ENCODE measurements around the gene SARDH. TPM values are rescaled to one million over a fixed set of nuclear protein-coding genes. Genes with fewer than 3 reads are reported as not detected.

The SARDH gene, protein sequence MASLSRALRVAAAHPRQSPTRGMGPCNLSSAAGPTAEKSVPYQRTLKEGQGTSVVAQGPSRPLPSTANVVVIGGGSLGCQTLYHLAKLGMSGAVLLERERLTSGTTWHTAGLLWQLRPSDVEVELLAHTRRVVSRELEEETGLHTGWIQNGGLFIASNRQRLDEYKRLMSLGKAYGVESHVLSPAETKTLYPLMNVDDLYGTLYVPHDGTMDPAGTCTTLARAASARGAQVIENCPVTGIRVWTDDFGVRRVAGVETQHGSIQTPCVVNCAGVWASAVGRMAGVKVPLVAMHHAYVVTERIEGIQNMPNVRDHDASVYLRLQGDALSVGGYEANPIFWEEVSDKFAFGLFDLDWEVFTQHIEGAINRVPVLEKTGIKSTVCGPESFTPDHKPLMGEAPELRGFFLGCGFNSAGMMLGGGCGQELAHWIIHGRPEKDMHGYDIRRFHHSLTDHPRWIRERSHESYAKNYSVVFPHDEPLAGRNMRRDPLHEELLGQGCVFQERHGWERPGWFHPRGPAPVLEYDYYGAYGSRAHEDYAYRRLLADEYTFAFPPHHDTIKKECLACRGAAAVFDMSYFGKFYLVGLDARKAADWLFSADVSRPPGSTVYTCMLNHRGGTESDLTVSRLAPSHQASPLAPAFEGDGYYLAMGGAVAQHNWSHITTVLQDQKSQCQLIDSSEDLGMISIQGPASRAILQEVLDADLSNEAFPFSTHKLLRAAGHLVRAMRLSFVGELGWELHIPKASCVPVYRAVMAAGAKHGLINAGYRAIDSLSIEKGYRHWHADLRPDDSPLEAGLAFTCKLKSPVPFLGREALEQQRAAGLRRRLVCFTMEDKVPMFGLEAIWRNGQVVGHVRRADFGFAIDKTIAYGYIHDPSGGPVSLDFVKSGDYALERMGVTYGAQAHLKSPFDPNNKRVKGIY
- 10 to 100 TPM in 2 of 5 donors, 1 to 10 TPM in 3; 8.4 to 13.4 (median 9.8) TPM for polyA plus RNA-seq (ENCODE audit: insufficient read depth in 1 of 5, insufficient read length in 5 of 5, low replicate concordance in 1 of 5)
- long read RNA-seq, donor 1, partial matches to known transcripts: 0 of 3 reads
- long read RNA-seq, donor 1, other reads (novel, unspliced or antisense): 0 of 3 reads
- long read RNA-seq, donor 2, partial matches to known transcripts: 0 of 2 reads
- long read RNA-seq, donor 2, other reads (novel, unspliced or antisense): 0 of 2 reads
- long read RNA-seq, donor 3, partial matches to known transcripts: 0 of 2 reads
- long read RNA-seq, donor 3, other reads (novel, unspliced or antisense): 0 of 2 reads
- long read RNA-seq, donor 4, partial matches to known transcripts: 0 of 1 reads
- long read RNA-seq, donor 4, other reads (novel, unspliced or antisense): 0 of 1 reads
- long read RNA-seq, donor 5, partial matches to known transcripts: 0 of 1 reads
- long read RNA-seq, donor 5, other reads (novel, unspliced or antisense): 0 of 1 reads
- long read RNA-seq, donor 6, partial matches to known transcripts: 0 of 1 reads
- long read RNA-seq, donor 6, other reads (novel, unspliced or antisense): 0 of 1 reads
- long read RNA-seq, donor 7, partial matches to known transcripts: 0 of 2 reads
- long read RNA-seq, donor 7, other reads (novel, unspliced or antisense): 0 of 2 reads
- long read RNA-seq, donor 8, partial matches to known transcripts: 0 of 3 reads
- long read RNA-seq, donor 8, other reads (novel, unspliced or antisense): 0 of 3 reads

DNA sequence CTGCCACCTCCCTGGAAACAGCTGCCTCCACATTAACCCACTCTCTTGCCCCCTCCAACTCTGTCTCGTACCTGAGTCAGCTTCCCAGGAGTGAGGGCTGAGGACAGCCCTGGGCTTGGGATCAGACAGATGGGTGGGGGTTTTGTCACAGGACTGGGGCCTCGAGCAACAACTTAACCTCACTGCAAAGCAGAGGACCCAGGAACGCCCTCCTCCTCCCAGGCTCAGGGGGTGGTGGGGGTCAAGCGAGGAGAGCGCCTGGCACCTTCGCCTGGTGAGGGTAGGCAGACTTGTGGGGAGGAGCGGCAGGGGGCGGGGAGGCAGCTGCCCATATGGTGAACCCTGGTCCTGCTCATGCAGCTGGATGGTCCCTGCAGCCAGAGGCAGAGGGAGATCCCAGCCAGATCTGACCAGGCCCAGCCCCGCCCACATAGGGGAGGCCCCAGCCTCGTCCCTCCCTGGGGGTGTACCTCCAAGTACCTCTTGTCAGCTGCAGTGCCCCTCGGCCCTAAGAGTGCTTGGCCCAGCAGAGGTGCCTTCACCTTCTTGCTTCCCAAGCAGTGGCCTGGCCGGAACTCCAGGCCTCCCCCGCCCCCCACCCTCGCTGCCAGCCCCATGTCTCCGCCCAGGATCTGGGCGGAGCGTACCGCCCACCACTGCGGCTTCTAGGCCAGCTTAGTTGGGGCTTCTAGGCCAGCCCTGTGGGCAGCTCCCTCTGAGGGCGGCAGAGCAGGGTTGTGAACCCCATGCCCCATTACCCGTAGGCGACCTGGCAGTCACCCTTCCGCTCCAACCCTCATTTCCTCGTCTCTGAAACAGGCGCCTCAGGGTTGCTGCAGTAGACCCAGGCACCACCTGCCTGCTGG, at the start of gene SARDH:
Gene SARDH, minus strand, starts transcription at position 579 of the 866 bp plus-strand sequence. CDS start 4,179 bp downstream, outside the sequence.
- DNase-seq: peak; percentile 55 to 65

DNA sequence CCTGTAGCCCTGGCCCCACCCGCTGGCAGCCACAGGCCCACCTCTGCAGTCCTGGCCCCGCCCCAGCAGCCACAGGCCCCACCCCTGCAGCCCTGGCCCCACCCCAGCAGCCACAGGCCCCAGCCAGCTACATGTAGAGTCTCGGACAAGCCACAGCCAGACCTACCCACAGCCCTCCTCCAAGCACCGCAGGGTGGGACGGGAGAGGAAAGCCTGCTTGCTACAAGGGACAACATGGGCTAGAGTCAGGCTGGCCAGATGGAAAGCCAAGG, 49.5 kb upstream of the SARDH start:
- DNase-seq: no peak

DNA sequence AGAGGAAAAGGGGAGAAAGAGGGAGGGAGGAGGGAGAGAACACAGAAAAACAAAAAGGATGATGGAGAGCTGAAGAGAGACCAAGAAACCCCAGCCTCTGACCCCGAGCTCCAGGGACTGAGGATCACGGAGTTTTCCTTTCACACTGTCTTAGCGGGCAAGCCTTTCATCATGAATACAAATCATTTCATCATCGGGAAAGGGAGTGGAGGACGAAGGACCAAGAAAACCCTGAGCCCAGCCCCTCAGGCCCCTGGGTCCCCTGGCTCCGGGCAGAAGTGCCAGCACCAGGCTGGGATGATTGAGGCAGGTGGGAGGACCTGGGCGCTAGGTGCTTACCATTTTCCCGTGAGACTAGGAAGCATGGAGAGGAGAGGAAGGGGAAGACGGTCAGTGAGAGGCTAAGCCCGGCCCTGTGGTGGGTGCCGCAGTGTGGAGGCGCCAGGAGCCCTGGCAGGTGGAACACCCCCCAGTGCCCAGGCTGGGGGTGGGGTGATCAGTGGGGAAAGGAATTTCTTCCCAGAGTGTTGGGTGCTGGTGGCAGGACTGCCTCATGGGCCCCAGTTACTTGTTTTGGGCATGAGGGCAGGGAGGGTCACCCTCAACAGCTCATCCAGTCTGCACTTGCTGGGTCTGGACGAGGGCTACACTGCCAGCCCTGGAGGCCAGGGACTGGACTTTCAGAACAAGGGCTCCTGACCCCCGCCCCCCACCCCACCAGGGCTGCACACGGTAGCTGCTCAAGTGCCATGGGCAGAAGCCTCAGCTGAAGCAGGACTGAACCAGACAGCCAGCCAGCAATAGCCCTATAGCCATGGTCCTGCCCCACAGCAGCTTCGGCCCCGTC, 49.0 kb upstream of the SARDH start:
- DNase-seq: no peak

DNA sequence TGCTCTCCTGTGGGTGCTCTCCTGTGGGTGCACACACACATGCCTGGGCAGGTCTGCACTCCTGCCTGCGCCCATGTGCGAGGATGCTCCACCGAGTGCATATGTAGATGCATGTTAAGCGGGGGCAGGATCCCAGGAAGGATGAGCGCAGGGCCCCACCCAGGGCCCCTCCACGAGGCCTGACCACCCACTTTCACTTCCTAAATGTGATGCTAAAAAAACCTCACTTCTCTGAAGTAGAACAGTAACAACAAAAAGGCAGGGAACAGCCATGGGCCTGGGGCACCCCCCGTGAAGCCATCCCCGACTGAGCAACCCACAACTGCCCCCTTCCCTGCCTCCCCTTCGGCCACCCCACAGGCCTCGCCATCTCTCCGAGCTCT, 48.2 kb upstream of the SARDH start:
- no peak for DNase-seq

DNA sequence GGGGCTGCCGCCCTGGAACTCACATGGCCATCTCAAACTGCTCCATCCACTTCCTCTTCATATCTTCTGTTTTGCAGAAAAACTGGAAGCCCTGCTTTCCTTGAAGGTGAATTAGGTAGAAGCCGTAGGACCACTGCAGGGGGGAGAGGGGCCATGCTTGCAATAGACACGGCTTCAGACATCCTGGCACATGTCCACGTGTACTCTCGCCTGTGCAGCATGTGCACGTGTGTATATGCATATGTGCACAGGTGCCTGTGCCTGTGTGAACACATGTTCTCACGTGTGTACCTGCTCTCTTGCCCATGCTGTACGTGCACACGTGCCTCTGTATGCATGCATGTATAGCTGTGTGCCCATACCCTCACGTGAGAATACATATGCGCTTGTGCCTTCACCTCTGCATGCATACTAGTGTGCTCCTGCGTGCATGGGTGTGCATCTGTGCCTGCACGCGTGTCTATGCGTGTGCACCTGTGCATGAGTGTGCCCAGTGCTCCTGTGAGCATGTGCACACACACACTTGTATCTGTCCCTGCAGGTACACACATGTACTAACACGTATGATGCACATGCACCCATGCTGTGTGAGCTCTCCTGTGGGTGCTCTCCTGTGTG, 47.7 kb upstream of the SARDH start:
- no peak for DNase-seq

DNA sequence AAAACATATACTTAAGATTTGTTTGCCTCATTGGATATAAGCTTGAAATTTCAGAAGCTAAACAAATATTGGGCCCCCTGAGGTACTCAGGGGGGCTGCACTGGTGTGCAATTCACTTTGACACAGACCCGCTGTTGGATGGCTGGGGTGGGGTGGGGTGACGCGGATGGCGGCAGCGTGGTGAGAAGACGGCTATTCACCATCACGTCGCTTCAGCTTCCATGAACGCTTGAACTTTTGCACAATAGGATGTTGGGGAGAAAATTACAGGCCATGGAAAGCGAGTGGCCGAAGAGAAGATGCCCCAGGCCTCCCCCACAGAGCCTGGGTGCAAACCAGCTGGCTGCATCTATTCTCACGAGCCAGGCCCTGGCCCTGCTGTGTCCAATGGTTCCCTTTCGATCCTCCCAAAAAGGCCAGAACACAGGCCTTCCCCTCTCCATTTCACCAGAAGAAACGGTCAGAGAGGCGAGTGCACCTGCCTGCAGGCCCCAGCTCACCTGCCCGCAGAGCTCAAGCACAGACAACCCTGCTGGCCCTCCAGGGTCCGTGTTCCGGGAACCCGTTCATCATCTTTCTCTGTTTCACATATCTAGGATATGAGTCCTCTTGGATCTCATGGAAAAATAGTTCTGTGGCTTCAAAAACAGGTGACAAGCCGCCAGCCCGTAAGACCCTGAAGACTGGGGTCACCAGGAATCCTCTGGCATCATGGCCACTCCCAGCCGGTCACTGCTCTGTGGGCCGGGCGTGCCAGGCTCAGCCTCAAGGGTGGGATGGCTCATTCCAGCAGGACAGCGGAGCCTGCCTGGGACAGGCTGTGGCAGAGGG, 46.8 kb upstream of the SARDH start:
- DNase-seq: no peak

DNA sequence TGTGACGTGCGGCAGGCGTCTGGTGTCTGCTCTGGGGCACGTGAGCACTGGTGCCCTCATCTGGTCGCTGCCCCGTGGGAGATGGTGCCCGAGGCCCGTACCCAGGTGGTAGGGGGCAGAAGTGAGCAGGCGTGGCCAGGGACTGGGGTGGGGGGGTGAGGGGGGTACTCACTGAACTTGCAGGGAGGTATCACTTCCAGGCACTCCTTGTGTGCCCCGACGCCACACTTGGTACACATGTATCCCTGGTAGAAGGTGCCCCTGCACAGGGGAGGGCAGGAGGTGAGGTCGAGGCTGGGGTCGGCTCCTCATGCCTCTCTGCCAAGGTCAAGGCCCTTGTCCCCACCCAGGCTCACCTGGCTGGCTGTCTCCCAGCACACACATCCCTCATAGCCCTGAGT, 45.2 kb upstream of the SARDH start:
- no peak for DNase-seq

DNA sequence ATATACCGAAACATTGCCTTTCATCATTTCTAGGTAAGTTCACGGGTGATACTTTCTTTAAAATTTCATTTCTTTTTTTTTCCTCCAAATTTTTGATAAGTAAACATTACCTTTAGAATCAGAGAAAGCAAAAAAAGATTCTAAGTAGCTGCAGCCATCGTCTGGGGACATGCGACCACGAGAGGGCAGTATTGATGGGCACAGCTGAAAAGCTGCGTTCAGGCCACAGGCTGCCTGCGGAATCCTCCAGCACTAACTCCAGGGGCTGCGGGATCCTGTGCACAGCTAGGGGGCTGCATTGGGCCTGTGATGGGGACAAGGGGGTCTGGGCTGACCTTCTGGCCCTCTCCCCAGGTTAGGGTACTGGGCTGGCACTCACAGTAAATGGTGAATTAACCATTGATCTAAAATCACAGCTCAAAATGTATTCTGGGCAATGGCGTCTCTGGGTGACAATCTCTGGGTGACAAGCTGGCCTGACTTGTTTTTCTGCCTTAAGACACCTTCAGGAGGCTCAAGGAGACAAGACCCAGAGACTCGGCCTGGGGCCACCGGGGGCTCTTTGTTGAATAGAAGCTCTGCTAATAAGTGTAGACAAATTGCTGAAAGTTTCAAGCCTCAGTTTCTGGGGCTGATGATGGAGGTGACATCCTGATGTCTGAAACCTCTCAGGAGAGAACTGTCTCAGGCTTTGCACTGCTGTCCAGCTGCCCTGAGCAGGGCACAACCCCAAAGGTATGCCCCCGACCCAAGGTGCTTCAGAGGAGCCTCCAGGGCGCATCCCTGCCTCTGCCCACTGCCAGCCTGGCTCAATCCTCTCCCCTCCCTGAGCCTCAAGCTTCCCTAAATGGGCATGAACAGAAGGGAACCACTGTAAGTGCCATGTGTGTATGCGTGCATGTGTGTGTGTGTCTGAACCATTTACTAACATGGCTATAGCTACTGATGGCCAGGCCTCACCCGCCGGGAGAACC, 44.3 kb upstream of the SARDH start:
- DNase-seq: peak; percentile 52 to 70

DNA sequence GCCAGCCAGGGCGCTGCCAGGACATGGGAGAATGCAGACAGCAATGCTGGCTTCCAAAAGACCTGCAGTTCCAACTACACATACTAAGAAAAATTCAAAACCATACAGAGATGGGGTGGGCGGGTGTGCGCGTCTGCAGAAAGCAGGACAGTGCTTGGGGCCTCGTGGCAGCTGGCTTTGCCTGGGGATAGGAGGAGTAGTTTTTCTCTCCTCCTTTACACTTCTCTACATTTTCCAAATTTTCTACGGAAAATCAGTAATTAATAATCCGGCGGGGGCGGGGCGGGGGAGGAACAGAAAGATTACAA, 43.6 kb upstream of the SARDH start:
- no peak for DNase-seq

DNA sequence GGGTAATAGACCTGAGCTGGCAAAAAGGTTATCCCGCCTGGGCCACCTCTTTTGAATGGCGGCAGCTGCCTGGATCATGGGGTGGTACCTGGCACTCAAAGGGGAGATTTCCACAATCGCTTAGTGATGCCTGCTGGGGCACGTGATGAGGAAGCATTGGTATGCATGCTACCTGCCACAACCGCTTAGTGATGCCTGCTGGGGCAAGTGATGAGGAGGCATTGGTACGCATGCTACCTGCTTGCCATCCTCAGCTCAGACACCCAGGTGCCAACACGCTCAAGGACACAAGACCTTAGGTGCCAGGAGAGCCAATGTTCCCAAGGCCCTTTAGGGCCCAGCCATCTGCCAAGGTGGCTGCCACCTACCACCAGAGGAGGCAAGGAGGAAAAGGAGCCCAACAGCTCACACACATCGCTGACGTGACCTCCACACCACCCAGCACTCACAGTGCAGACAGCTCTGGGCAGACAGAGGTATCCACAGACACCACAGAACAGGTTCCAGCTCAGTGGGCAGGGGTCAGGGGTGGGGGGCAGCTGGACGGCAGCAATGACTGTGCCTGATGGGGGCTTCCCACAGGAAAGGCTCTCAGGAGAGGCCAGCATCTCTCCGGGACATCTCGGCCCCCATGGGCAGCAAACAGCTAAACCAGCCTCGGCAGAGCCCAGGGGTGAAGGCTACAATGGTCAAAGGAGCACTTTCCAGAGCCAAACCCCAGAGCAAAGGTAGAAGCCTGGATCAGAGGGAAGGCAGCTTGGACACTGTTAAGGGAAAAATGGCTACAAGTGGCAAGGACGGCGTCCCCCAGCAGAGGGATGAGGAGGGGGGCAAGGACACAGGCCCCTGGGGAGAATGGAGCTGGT, 43.0 kb upstream of the SARDH start:
- no peak for DNase-seq

DNA sequence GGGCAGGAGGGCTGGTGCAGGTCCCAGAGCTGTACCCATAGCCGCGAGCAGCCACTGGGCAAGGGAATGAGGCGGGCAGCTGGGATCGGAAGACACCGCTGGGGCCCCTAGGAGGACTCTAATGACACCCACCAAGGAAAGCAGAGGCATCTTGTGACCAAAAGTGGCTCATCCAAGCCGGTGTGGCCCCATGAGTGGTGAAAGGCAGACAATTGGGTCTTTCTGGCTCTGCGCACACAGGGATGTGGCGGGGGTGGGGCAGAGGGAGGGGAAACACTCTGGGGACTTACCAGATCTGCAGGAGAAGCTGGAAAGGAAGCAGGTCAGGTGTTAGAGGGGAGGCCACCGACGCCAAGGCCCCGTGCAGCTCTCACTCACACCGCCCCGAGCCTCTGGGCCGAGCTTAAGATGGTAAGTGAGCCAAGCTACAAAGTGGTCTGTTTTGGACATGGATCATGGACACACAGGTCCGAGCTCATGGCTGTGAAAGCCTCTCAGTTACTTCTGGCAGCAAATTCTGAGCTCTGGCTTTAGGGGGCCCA, 42.3 kb upstream of the SARDH start:
- no peak for DNase-seq

DNA sequence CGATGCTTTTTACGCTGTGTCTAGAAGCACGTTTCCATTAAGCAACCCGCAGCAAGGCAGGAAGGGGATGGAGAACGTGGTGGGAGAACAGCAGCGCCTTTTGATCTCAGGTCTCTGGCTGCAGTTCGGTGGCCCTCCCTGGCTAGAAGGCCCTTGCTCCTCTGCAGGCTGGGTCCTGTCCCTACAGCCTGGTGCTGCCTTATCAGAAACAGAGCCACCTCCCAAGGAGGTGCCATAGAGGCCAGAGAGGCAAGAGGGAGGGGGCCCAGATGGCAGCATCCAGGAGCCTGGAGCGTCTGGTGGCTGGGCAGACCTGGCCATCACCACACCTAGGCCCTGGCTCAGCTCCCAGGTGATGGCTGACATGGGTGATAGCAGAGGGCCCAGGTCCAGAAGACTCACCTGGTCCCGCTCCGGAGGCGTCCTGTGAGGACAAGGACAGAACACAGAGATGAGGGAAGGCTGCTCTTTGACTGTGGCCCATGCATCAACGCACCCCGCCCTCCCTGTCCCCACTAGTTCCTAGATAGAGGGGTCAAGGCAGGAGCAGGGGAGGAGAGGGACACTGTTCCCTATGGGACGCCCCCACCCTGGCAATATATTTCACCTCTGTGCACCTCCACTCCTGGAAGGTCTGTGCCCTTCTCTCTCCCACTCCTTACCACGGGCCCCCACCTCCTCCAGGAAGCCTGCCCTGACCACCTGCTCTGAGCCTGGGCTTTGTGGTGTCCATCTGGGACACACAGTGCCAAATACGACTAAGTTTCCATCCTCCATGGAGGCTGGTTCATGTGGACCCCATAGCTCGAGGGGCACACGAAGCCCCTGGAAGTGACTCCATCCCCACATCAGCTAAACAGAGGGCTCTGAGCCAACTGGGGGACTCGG, 41.6 kb upstream of the SARDH start:
- DNase-seq: no peak

DNA sequence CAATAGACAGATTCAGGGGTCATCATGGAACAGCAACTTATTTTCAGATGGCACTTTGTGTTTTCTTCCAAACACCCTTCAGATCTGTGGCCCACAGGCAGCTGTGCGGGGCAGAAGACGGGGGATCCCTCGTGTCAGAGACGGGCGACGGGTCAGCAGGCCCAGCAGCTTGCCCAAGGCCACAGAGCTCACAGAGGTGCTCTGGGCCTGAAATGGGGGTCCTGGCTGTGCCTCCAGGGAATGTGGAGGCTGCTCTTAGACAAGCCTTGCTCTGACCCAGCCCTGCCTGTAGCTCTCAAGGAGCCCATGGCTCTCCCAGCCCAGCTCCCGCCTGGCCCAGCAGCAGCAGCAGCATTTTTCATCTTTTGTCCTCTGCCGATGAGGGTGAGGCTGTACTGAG, 40.9 kb upstream of the SARDH start:
- DNase-seq: no peak

DNA sequence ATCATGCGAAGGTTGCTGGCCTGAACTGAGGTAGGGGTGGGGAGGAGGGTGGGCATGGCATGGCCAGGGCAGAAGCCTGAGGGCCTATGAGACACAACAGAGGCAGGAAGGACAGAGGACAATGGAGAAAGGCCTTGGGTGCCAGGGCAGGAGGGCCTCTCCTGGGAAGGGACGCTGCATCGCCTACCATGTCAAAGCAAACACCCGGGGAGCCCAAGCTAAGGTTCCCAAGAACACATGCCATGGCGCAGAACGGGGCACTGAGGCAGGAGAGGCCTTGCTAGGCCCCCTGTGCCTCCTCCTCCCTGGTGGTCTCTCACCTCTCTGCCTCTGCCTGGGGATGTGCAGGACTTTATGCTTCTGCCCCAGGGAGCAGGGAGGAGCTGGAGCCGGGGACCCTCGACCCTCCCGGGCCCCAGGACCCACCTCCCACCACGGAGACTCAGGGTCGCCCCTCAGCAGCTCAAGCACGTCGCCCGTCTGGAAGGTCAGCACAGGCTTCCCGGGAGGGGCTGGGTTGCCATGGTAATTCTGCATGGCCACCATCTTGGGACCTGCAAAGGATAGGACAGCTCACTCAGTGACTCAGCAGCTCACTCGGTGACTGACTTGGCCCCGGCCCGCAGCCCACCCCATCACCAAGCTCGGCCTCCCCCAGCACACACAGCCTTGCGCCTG, 40.3 kb upstream of the SARDH start:
- no peak for DNase-seq

Data from right lung (tissue), 10 donors.